Liver (tissue), 9 donors: Measurements from ENCODE around the gene PCDHGB1. TPM values are rescaled to one million over a fixed set of nuclear protein-coding genes. Genes with fewer than 3 reads are reported as not detected.
A peak's percentile ranks its signal among the peaks of the same experiment; 100 is the strongest.
"Not testable (repeated sequence)": the region's sequence is repeated elsewhere in the genome, so short reads cannot be mapped to it uniquely, and the experiment has no call there.

Source experiments
- DNase-seq: peaks from one replicate; pipeline ENCODE4 v3.0.0-alpha.2; 2017; ENCODE audit warnings: low spot score
- H3K27ac ChIP-seq, 2 donors: one replicate each; pipeline ENCODE4 v1.7.0; 2013; ENCODE audit warnings: inconsistent platforms in 2 of 2, low read length in 2 of 2, control low read depth in 1 of 2, low read depth in 1 of 2, mild to moderate bottlenecking in 1 of 2
- H3K27me3 ChIP-seq, 4 donors: one replicate each; pipeline versions ENCODE4 v1.6.1 to v1.7.0; 2013; ENCODE audit warnings: low read length in 3 of 4, inconsistent platforms in 1 of 4, mild to moderate bottlenecking in 1 of 4, moderate library complexity in 1 of 4; ENCODE audit not compliant: control insufficient read depth in 4 of 4, insufficient read depth in 4 of 4
- H3K36me3 ChIP-seq, 4 donors: one replicate each; pipeline versions ENCODE4 v1.6.1 to v1.7.0; 2013; ENCODE audit warnings: low read length in 3 of 4, mild to moderate bottlenecking in 3 of 4, low read depth in 1 of 4, moderate library complexity in 1 of 4; ENCODE audit not compliant: control insufficient read depth in 4 of 4, insufficient read depth in 3 of 4
- H3K4me1 ChIP-seq, 4 donors: one replicate each; pipeline versions ENCODE4 v1.6.1 to v1.7.0; 2013; ENCODE audit warnings: low read length in 3 of 4, mild to moderate bottlenecking in 3 of 4, moderate library complexity in 1 of 4; ENCODE audit not compliant: control insufficient read depth in 4 of 4, insufficient read depth in 4 of 4
- H3K4me3 ChIP-seq, 3 donors: one replicate each; pipeline versions ENCODE4 v1.6.1 to v1.7.0; 2013; ENCODE audit warnings: low read length in 3 of 3, control low read depth in 1 of 3, low read depth in 1 of 3, mild to moderate bottlenecking in 1 of 3
- H3K9ac ChIP-seq, 2 donors: one replicate each; pipeline ENCODE4 v1.7.0; 2013; ENCODE audit warnings: low read length in 2 of 2, mild to moderate bottlenecking in 2 of 2, moderate library complexity in 2 of 2, control low read depth in 1 of 2, low read depth in 1 of 2
- H3K9me3 ChIP-seq, 4 donors: one replicate each; pipeline versions ENCODE4 v1.6.1 to v1.7.0; 2013; ENCODE audit warnings: low read length in 3 of 4; ENCODE audit not compliant: control insufficient read depth in 4 of 4
- EGR1 ChIP-seq, 2 donors: IDR thresholded peaks; 2 replicates each; pipeline ENCODE4 v1.6.1; 2016 to 2018; ENCODE audit warnings: antibody characterized with exemption in 2 of 2, low read depth in 2 of 2
- FOXA1 ChIP-seq: IDR thresholded peaks from 2 replicates; pipeline ENCODE4 v1.6.1; 2016; ENCODE audit warnings: antibody characterized with exemption
- FOXA2 ChIP-seq: IDR thresholded peaks from 2 replicates; pipeline ENCODE4 v1.6.1; 2016; ENCODE audit warnings: antibody characterized with exemption
- GABPA ChIP-seq, 2 donors: IDR thresholded peaks in 1 of 2; conservative IDR thresholded peaks in 1 of 2; 2 replicates each; pipeline ENCODE4 v1.6.1; 2016; ENCODE audit warnings: antibody characterized with exemption in 2 of 2, mild to moderate bottlenecking in 1 of 2, moderate library complexity in 1 of 2
- HNF4A ChIP-seq, 2 donors: conservative IDR thresholded peaks; 2 replicates each; pipeline ENCODE4 v1.6.1; 2016; ENCODE audit warnings: antibody characterized with exemption in 2 of 2, mild to moderate bottlenecking in 2 of 2
- HNF4G ChIP-seq: IDR thresholded peaks from 2 replicates; pipeline ENCODE4 v1.6.1; 2016; ENCODE audit warnings: antibody characterized with exemption
- JUND ChIP-seq, 2 donors: IDR thresholded peaks; 2 replicates each; pipeline ENCODE4 v1.6.1; 2016; ENCODE audit warnings: antibody characterized with exemption in 2 of 2
- MAX ChIP-seq: IDR thresholded peaks from 2 replicates; pipeline ENCODE4 v1.6.1; 2016; ENCODE audit warnings: antibody characterized with exemption
- NR2F2 ChIP-seq: IDR thresholded peaks from 2 replicates; pipeline ENCODE4 v1.6.1; 2016; ENCODE audit warnings: antibody characterized with exemption
- RAD21 ChIP-seq, 2 donors: IDR thresholded peaks; 2 replicates each; pipeline ENCODE4 v1.6.1; 2016; ENCODE audit warnings: antibody characterized with exemption in 2 of 2, mild to moderate bottlenecking in 2 of 2
- RXRA ChIP-seq, 2 donors: IDR thresholded peaks; 2 replicates each; pipeline ENCODE4 v1.6.1; 2017 to 2018; ENCODE audit warnings: antibody characterized with exemption in 2 of 2, mild to moderate bottlenecking in 1 of 2
- SP1 ChIP-seq: IDR thresholded peaks from 2 replicates; pipeline ENCODE4 v1.6.1; 2018; ENCODE audit warnings: antibody characterized with exemption, mild to moderate bottlenecking
- TAF1 ChIP-seq: conservative IDR thresholded peaks from 2 replicates; pipeline ENCODE4 v1.6.1; 2016; ENCODE audit warnings: antibody characterized with exemption, mild to moderate bottlenecking
- YY1 ChIP-seq: IDR thresholded peaks from 2 replicates; pipeline ENCODE4 v1.6.1; 2016; ENCODE audit warnings: antibody characterized with exemption, mild to moderate bottlenecking
- WGBS: extraction: QIAGEN DNeasy Blood & Tissue Kit; methylation state at CpG from one replicate; pipeline ENCODE4 v1.1.7; 2013; 5-methylcytosine and 5-hydroxymethylcytosine counted together
- polyA plus RNA-seq, 2 donors: library from polyadenylated mRNA; stranded (reverse) in 1 of 2; unstranded in 1 of 2; fragments of 200-250 nt in 1 of 2; fragments of >200 nt in 1 of 2; fragmentation: Nextera tagmentation in 1 of 2; extraction: Ambion mirVana in 1 of 2; gene quantifications; one replicate each; pipeline versions ENCODE4 v1.2.1 to v1.2.3, GENCODE V29; 2013 to 2015
- total RNA-seq, 2 donors: library from RNA; depleted of rRNA; stranded (reverse); fragments of >200 nt; gene quantifications; one replicate each; pipeline ENCODE4 v1.2.3, GENCODE V29; 2014
- TF ChIP-seq, protein P1 (sequence below): IDR thresholded peaks from 2 replicates; pipeline ENCODE4 v1.6.1; 2016; ENCODE audit warnings: antibody characterized with exemption
- TF ChIP-seq, protein P2 (sequence below): IDR thresholded peaks from 2 replicates; pipeline ENCODE4 v1.6.1; 2016; ENCODE audit warnings: antibody characterized with exemption
- TF ChIP-seq, protein P3 (sequence below): fragments of 150-350 bp; IDR thresholded peaks from 2 replicates; pipeline ENCODE4 v1.5.1; 2017; ENCODE audit warnings: improper control_type of control experiment, low read depth, low read length; ENCODE audit not compliant: missing input control
- donor health status: healthy.
- donor health status: healthy.
- donor health status: healthy.
- donor health status: healthy.
- donor health status: healthy.

PCDHGB1 gene
- total and polyA plus RNA-seq, 4 donors = 0.10 to 0.75 (median 0.13) TPM

- no peak overlapping the region for H3K9ac ChIP-seq
- peak overlapping the region in 1 of 3 donors; percentile 66 for H3K4me3 ChIP-seq
- H3K4me1 ChIP-seq = no peaks in the 10 kb centered on the region
- TF ChIP-seq YY1 = no peak
- TF ChIP-seq RXRA (IDR thresholded peaks at IDR 0.05) = no peak
- no peak for TF ChIP-seq JUND (IDR thresholded peaks at IDR 0.05)
- no peak for TF ChIP-seq RAD21 (IDR thresholded peaks at IDR 0.05)
- no peak for TF ChIP-seq TAF1
- no peak for TF ChIP-seq FOXA1
- no peak for TF ChIP-seq GABPA (IDR thresholded peaks at IDR 0.05 in 1 of 2, conservative IDR thresholded peaks at IDR 0.05 in 1 of 2)
- no peak for TF ChIP-seq NR2F2
- TF ChIP-seq HNF4A (conservative IDR thresholded peaks at IDR 0.05) = no peak
- TF ChIP-seq EGR1 (IDR thresholded peaks at IDR 0.05; ENCODE audit: low read depth in 2 of 2) = no peak
- TF ChIP-seq, protein P1, sequence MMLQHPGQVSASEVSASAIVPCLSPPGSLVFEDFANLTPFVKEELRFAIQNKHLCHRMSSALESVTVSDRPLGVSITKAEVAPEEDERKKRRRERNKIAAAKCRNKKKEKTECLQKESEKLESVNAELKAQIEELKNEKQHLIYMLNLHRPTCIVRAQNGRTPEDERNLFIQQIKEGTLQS = no peak
- no peak for TF ChIP-seq FOXA2
- TF ChIP-seq, protein P2, sequence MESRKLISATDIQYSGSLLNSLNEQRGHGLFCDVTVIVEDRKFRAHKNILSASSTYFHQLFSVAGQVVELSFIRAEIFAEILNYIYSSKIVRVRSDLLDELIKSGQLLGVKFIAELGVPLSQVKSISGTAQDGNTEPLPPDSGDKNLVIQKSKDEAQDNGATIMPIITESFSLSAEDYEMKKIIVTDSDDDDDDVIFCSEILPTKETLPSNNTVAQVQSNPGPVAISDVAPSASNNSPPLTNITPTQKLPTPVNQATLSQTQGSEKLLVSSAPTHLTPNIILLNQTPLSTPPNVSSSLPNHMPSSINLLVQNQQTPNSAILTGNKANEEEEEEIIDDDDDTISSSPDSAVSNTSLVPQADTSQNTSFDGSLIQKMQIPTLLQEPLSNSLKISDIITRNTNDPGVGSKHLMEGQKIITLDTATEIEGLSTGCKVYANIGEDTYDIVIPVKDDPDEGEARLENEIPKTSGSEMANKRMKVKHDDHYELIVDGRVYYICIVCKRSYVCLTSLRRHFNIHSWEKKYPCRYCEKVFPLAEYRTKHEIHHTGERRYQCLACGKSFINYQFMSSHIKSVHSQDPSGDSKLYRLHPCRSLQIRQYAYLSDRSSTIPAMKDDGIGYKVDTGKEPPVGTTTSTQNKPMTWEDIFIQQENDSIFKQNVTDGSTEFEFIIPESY = no peak
- TF ChIP-seq MAX = no peak
- TF ChIP-seq, protein P3, sequence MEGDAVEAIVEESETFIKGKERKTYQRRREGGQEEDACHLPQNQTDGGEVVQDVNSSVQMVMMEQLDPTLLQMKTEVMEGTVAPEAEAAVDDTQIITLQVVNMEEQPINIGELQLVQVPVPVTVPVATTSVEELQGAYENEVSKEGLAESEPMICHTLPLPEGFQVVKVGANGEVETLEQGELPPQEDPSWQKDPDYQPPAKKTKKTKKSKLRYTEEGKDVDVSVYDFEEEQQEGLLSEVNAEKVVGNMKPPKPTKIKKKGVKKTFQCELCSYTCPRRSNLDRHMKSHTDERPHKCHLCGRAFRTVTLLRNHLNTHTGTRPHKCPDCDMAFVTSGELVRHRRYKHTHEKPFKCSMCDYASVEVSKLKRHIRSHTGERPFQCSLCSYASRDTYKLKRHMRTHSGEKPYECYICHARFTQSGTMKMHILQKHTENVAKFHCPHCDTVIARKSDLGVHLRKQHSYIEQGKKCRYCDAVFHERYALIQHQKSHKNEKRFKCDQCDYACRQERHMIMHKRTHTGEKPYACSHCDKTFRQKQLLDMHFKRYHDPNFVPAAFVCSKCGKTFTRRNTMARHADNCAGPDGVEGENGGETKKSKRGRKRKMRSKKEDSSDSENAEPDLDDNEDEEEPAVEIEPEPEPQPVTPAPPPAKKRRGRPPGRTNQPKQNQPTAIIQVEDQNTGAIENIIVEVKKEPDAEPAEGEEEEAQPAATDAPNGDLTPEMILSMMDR = no peak
- TF ChIP-seq HNF4G = no peak
- TF ChIP-seq SP1 = no peak
- peaks cover 36 to 78% (median 59%) of the 10 kb centered on the region in 4 donors for H3K9me3 ChIP-seq
- H3K27me3 ChIP-seq = no peaks in the 10 kb centered on the region
- H3K27ac ChIP-seq = no peak overlapping the region
- DNase-seq = no peak
- H3K36me3 ChIP-seq = peaks cover 0 to 20% (median 14%) of the 10 kb centered on the region in 4 donors
Measured at GRCh38 chr5:141313711-141314110, 36.2 kb upstream of the PCDHGB1 start.

DNA sequence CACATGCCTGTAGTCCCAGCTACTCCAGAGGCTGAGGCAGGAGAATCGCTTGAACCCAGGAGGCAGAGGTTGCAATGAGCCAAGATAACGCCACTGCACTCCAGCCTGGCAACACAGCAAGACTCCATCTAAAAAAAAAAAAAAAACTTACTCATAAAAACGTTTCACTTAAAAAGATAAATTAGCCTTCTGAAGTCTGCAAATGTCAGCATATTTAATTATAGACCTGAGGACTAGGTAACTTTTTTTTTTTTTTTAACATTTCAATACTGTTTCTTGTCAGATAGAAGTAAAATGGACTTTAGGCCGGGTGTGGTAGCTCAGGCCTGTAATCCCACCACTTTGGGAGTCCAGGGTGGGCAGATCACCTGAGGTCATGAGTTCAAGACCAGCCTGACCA is 32.9 kb upstream of the PCDHGB1 start:
- H3K4me3 ChIP-seq, DNase-seq, H3K27ac ChIP-seq, H3K9ac ChIP-seq, H3K27me3 ChIP-seq: not testable (repeated sequence)
- Histone ChIP-seq H3K9me3 (peaks cover 41 to 78% (median 52%) of the 10 kb centered on the region in 4 donors), H3K4me1 (peaks cover 0 to 17% (median 4%) of the 10 kb centered on the region in 4 donors), H3K36me3 (peaks cover 0 to 32% (median 22%) of the 10 kb centered on the region in 4 donors)
- 90% methylated on average over 4 of the region's 4 CpGs for WGBS
